ENCODE measurements around the gene SP140. TPM values are rescaled to one million over a fixed set of nuclear protein-coding genes. Genes with fewer than 3 reads are reported as not detected.
A peak's percentile ranks its signal among the peaks of the same experiment; 100 is the strongest.

SP140 gene
- total and polyA plus RNA-seq, 2 of the 13 experiments (the other 11 are each of a cell fraction or from before 2014, with no cell fraction given), result 0.57 to 0.80 TPM

DNA sequence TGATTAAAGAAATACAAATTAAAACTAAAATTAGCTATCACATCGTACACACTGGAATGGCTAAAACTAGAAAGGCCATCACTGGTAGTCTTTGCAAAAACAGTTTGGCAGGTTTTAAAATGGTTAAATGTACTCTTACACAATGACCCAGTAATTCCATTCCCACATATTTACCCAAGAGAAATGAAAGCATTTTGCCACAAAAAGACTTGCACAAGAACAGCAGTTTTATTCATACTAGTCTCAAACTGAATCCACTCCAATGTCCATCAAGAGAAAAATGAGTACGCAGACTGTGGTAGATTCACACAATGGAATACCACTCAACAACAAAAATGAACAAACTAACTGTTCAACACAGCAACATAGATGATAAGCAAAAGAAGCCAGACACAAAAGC is 130.5 kb downstream of the SP140 start (continued):
- TF ChIP-seq ZNF577 (CRISPR knock-in tag; IDR thresholded peaks at IDR 0.05; ENCODE audit: borderline replicate concordance, low read depth) (no peak), RFXAP (CRISPR knock-in tag; IDR thresholded peaks at IDR 0.05; ENCODE audit: borderline replicate concordance) (no peak), ZNF460 (CRISPR knock-in tag; IDR thresholded peaks at IDR 0.05; ENCODE audit: borderline replicate concordance) (no peak), MIER2 (CRISPR knock-in tag; IDR thresholded peaks at IDR 0.05) (peak; percentile 37; the same call in 1 of the 2 replicates), FOXA3 (CRISPR knock-in tag; IDR thresholded peaks at IDR 0.05) (peak; percentile 92), ZNF331 (CRISPR knock-in tag; IDR thresholded peaks at IDR 0.05) (peak; percentile 60; the same call in 1 of the 2 replicates), ZFP1 (CRISPR knock-in tag; IDR thresholded peaks at IDR 0.05) (peak; percentile 57; the same call in 1 of the 2 replicates), ZNF205 (CRISPR knock-in tag; IDR thresholded peaks at IDR 0.05) (no peak), ZMYM4 (CRISPR knock-in tag; IDR thresholded peaks at IDR 0.05) (peak; percentile 21; the same call in 1 of the 2 replicates), SRY (CRISPR knock-in tag; IDR thresholded peaks at IDR 0.05) (no peak)
- TF ChIP-seq, protein P1, sequence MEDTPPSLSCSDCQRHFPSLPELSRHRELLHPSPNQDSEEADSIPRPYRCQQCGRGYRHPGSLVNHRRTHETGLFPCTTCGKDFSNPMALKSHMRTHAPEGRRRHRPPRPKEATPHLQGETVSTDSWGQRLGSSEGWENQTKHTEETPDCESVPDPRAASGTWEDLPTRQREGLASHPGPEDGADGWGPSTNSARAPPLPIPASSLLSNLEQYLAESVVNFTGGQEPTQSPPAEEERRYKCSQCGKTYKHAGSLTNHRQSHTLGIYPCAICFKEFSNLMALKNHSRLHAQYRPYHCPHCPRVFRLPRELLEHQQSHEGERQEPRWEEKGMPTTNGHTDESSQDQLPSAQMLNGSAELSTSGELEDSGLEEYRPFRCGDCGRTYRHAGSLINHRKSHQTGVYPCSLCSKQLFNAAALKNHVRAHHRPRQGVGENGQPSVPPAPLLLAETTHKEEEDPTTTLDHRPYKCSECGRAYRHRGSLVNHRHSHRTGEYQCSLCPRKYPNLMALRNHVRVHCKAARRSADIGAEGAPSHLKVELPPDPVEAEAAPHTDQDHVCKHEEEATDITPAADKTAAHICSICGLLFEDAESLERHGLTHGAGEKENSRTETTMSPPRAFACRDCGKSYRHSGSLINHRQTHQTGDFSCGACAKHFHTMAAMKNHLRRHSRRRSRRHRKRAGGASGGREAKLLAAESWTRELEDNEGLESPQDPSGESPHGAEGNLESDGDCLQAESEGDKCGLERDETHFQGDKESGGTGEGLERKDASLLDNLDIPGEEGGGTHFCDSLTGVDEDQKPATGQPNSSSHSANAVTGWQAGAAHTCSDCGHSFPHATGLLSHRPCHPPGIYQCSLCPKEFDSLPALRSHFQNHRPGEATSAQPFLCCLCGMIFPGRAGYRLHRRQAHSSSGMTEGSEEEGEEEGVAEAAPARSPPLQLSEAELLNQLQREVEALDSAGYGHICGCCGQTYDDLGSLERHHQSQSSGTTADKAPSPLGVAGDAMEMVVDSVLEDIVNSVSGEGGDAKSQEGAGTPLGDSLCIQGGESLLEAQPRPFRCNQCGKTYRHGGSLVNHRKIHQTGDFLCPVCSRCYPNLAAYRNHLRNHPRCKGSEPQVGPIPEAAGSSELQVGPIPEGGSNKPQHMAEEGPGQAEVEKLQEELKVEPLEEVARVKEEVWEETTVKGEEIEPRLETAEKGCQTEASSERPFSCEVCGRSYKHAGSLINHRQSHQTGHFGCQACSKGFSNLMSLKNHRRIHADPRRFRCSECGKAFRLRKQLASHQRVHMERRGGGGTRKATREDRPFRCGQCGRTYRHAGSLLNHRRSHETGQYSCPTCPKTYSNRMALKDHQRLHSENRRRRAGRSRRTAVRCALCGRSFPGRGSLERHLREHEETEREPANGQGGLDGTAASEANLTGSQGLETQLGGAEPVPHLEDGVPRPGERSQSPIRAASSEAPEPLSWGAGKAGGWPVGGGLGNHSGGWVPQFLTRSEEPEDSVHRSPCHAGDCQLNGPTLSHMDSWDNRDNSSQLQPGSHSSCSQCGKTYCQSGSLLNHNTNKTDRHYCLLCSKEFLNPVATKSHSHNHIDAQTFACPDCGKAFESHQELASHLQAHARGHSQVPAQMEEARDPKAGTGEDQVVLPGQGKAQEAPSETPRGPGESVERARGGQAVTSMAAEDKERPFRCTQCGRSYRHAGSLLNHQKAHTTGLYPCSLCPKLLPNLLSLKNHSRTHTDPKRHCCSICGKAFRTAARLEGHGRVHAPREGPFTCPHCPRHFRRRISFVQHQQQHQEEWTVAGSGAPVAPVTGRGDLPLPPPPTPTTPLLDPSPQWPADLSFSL (CRISPR knock-in tag; IDR thresholded peaks at IDR 0.05), result 0 out of 2 replicates have a peak, but pooled peaks have one; percentile 49
- TF ChIP-seq, protein P2, sequence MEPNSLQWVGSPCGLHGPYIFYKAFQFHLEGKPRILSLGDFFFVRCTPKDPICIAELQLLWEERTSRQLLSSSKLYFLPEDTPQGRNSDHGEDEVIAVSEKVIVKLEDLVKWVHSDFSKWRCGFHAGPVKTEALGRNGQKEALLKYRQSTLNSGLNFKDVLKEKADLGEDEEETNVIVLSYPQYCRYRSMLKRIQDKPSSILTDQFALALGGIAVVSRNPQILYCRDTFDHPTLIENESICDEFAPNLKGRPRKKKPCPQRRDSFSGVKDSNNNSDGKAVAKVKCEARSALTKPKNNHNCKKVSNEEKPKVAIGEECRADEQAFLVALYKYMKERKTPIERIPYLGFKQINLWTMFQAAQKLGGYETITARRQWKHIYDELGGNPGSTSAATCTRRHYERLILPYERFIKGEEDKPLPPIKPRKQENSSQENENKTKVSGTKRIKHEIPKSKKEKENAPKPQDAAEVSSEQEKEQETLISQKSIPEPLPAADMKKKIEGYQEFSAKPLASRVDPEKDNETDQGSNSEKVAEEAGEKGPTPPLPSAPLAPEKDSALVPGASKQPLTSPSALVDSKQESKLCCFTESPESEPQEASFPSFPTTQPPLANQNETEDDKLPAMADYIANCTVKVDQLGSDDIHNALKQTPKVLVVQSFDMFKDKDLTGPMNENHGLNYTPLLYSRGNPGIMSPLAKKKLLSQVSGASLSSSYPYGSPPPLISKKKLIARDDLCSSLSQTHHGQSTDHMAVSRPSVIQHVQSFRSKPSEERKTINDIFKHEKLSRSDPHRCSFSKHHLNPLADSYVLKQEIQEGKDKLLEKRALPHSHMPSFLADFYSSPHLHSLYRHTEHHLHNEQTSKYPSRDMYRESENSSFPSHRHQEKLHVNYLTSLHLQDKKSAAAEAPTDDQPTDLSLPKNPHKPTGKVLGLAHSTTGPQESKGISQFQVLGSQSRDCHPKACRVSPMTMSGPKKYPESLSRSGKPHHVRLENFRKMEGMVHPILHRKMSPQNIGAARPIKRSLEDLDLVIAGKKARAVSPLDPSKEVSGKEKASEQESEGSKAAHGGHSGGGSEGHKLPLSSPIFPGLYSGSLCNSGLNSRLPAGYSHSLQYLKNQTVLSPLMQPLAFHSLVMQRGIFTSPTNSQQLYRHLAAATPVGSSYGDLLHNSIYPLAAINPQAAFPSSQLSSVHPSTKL (CRISPR knock-in tag; IDR thresholded peaks at IDR 0.05), result peak; percentile 88
- TF ChIP-seq, protein P3, sequence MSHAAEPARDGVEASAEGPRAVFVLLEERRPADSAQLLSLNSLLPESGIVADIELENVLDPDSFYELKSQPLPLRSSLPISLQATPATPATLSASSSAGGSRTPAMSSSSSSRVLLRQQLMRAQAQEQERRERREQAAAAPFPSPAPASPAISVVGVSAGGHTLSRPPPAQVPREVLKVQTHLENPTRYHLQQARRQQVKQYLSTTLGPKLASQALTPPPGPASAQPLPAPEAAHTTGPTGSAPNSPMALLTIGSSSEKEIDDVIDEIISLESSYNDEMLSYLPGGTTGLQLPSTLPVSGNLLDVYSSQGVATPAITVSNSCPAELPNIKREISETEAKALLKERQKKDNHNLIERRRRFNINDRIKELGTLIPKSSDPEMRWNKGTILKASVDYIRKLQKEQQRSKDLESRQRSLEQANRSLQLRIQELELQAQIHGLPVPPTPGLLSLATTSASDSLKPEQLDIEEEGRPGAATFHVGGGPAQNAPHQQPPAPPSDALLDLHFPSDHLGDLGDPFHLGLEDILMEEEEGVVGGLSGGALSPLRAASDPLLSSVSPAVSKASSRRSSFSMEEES (CRISPR knock-in tag; IDR thresholded peaks at IDR 0.05), result no peak; the same call in 1 of the 2 replicates
